ENCODE results near the gene KCTD3. TPM values are rescaled to one million over a fixed set of nuclear protein-coding genes. Genes with fewer than 3 reads are reported as not detected.

KCTD3 gene
- total and polyA plus RNA-seq, 2 of the 13 experiments (the other 11 are each of a cell fraction or from before 2014, with no cell fraction given) = 49.8 to 68.1 TPM

- TF ChIP-seq PRDM10 (CRISPR knock-in tag; IDR thresholded peaks at IDR 0.05; ENCODE audit: low read depth) = 0 out of 2 replicates have a peak, but pooled peaks have one; percentile 18
- TF ChIP-seq JUNB (CRISPR knock-in tag; IDR thresholded peaks at IDR 0.05; ENCODE audit: borderline replicate concordance) = no peak
- TF ChIP-seq SRF (IDR thresholded peaks at IDR 0.05; ENCODE audit: low read depth, low read length) = no peak
- no peak for TF ChIP-seq AGO2 (optimal IDR thresholded peaks at IDR 0.05; ENCODE audit: low read depth, low read length)
- TF ChIP-seq RERE (CRISPR knock-in tag; IDR thresholded peaks at IDR 0.05; ENCODE audit: low read depth) = 0 out of 2 replicates have a peak, but pooled peaks have one; percentile 24
- TF ChIP-seq MTA3 (CRISPR knock-in tag; IDR thresholded peaks at IDR 0.05) = no peak
- no peak for TF ChIP-seq ZNF407 (CRISPR knock-in tag; IDR thresholded peaks at IDR 0.05; ENCODE audit: not compliant biosample characterization)
These were observed at the start of gene KCTD3 (continued) for GRCh38 chr1:215566556-215567490.

Data from HepG2 (cell line).